ES-I3 (cell line): ENCODE results near the gene COA8.
A peak's percentile ranks its signal among the peaks of the same experiment; 100 is the strongest.
"Not testable (repeated sequence)": the region's sequence is repeated elsewhere in the genome, so short reads cannot be mapped to it uniquely, and the experiment has no call there.

Experiments
- H3K36me3 ChIP-seq: 2 replicates; pipeline ENCODE4 v1.6.1; 2013; ENCODE audit warnings: mild to moderate bottlenecking, low read length, control low read depth, moderate library complexity; ENCODE audit not compliant: insufficient read depth
- H3K4me1 ChIP-seq: 2 replicates; pipeline ENCODE4 v1.6.1; 2013; ENCODE audit warnings: mild to moderate bottlenecking, control low read depth, low read length; ENCODE audit not compliant: insufficient read depth
- H3K9ac ChIP-seq: 2 replicates; pipeline ENCODE4 v1.6.1; 2013; ENCODE audit warnings: low read depth, mild to moderate bottlenecking, low read length, moderate library complexity
- H3K9me3 ChIP-seq: 2 replicates; pipeline ENCODE4 v1.6.1; 2013; ENCODE audit warnings: mild to moderate bottlenecking, low read length, moderate library complexity; ENCODE audit not compliant: control insufficient read depth, insufficient read depth

Gene COA8

GRCh38 chr14:103521951-103522563, 40.7 kb upstream of the COA8 start:
- peak overlapping the region; percentile 76 for H3K9ac ChIP-seq

DNA sequence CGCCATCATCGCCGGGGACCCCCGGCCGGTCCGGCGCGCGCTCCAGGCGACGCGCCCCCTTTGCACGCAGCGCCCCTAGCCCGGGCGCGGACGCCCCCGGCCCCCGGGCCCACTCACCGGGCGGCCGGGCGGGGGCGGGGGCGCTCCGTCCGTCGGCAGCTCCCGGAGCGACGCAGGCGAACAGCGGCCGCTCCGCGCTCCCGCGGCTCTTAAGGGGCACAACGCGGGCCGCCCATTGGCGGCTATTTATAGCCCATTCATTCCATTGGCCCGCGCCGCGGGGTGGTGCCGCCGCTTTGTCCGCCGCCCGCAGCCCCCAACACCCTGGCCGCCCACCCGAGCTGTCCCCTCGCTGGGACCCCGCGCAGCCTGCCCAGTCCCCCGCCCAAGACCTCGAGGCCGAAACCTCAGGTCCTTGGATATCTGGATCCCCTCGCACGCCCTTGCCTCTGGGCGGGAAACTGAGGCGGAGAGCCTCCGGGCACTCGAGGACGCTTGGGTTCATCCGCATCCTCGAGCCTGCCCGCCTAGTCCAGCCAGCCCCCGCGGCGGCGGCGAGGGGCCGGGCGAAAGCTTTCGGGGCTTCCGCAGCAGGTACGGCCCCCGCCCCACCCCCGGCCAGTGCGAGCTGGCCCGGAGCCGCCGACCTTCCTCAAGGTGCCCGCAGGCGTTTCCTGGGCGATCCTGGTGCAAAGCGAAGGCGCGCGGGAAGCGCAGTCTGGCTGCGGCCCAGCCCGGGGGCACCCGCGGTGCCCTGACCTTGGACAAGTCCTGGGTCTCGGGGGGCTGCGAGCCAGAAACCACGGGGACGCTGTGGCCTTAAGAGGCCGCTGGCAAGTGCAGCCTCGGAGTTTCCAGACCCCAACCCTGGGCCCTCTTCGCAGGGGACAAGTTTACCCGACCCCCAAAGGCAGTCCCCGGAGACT, 39.8 kb upstream of the COA8 start, which contains the start of gene CKB:
CKB (minus strand) TSS at position 182 of the 926 bp plus-strand sequence. CDS start 337 bp downstream, outside the sequence.
- no peaks in the 10 kb centered on the region for H3K36me3 ChIP-seq
- H3K9ac ChIP-seq = peak within 1 kb of the TSS; percentile 76
- peaks cover 5% of the 10 kb centered on the region; the same call in 1 of the 2 replicates for H3K4me1 ChIP-seq
- no peaks in the 10 kb centered on the region for H3K9me3 ChIP-seq

More at GRCh38 chr14:103521951-103522563, 40.7 kb upstream of the COA8 start:
- Histone ChIP-seq H3K9me3 (no peaks in the 10 kb centered on the region), H3K4me1 (peaks cover 5% of the 10 kb centered on the region; the same call in 1 of the 2 replicates), H3K36me3 (no peaks in the 10 kb centered on the region)

DNA sequence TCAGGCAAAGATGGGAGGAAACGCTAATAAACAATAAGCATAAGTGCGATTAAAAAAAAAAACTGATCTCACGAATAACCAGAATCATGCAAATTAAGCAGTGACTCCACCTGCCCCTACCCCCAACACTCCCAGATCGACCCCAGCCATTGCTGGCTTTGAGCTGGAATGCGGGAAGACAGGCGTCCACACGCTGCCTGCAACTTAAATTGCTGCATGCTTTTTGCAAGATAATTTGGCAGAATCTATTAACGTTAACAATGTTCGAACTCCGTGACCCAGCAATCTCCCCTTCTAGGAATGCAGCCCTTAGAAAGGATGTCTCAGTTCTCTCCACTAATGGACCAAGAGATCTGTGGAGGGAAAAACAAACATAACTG, 39.2 kb upstream of the COA8 start:
- H3K9ac ChIP-seq = peak overlapping the region; percentile 76
- peaks cover 5% of the 10 kb centered on the region; the same call in 1 of the 2 replicates for H3K4me1 ChIP-seq
- H3K9me3 ChIP-seq = no peaks in the 10 kb centered on the region

GRCh38 chr14:103524002-103524935, 38.5 kb upstream of the COA8 start:
- no peak overlapping the region for H3K9ac ChIP-seq
- H3K4me1 ChIP-seq = no peaks in the 10 kb centered on the region; the same call in 1 of the 2 replicates
- H3K9me3 ChIP-seq = no peaks in the 10 kb centered on the region
- no peaks in the 10 kb centered on the region for H3K36me3 ChIP-seq

More for the DNA sequence above, 39.2 kb upstream of the COA8 start:
- no peaks in the 10 kb centered on the region for H3K36me3 ChIP-seq

DNA sequence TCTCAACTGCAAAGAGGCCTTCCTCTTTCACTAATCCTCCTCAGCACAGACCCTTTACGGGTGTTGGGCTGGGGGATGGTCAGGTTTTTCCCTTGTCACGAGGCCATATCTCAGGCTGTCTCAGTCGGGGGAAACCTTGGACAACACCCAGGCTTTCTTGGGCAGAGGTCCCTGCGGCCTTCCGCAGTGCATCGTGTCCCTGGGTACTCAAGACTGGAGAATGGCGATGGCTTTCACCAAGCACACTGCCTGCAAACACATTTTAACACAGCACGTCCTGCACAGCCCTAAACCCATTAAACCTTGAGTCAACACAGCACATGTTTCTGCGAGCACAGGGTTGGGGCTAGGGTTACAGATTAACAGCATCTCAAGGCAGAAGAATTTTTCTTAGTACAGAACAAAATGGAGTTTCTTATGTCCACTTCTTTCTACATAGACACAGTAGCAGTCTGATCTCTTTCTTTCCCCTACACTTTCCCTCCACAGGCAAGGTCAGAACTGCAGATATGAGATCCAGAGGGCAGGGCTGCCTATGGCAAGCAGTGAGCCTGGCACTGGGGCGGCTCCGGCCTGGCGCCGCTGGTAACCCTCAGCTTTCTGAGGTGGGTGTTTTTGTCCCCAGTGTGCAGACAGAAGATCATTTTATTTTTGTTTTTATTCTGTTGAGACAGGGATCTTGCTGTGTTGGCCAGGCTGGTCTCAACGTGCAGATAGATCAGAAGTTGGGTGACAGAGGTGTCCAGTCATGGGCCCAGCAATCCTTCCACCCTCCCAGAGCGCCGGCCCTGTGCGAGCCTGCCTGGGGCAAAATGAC, 37.1 kb upstream of the COA8 start:
- H3K36me3 ChIP-seq, H3K9me3 ChIP-seq, H3K9ac ChIP-seq, H3K4me1 ChIP-seq: not testable (repeated sequence)

DNA sequence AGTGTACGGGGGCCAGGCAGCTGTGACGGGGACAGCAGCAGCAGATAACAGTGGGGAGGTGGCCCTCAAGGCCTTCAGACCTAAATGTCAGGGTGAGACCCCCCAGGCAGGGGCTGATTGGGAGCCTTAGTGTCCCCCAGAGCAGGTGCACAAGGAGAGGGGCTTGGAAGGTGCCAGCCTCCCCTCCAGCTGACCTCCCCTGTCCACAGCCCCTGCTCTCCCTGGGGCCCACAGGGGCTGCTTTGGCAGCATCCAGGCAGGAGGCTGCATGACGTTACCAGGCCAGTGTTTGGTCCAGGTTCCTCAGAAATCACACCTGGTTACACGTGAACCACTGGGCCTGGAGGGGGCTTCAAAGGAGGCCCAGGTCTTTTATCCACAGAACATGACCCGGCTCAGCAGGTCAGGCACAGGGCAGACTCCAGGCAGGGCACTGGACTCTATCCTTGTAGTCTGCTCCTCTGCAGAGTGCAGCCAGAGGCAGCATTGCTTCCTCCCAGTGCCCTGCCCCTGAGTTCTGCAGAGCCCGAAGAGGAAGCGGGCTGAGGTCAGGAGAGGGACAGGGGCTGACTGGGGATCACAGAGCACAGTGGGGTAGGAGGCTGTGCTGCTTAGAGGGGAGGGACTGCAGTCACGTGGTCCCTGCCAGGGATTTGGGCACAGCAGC, 36.4 kb upstream of the COA8 start:
- Histone ChIP-seq H3K9ac (no peak overlapping the region), H3K4me1 (no peaks in the 10 kb centered on the region; the same call in 1 of the 2 replicates), H3K9me3 (no peaks in the 10 kb centered on the region), H3K36me3 (no peaks in the 10 kb centered on the region; the same call in 1 of the 2 replicates)

- no peaks in the 10 kb centered on the region for H3K9me3 ChIP-seq
- H3K9ac ChIP-seq = no peak overlapping the region
- no peaks in the 10 kb centered on the region; the same call in 1 of the 2 replicates for H3K4me1 ChIP-seq
- H3K36me3 ChIP-seq = no peaks in the 10 kb centered on the region; the same call in 1 of the 2 replicates
Observed at GRCh38 chr14:103526914-103527248, 35.9 kb upstream of the COA8 start.

GRCh38 chr14:103527408-103528145, 35.2 kb upstream of the COA8 start:
- Histone ChIP-seq H3K36me3 (no peaks in the 10 kb centered on the region; the same call in 1 of the 2 replicates), H3K4me1 (no peaks in the 10 kb centered on the region; the same call in 1 of the 2 replicates), H3K9me3 (no peaks in the 10 kb centered on the region), H3K9ac (0 out of 2 replicates have a peak overlapping the region, but pooled peaks have one; percentile 89)

DNA sequence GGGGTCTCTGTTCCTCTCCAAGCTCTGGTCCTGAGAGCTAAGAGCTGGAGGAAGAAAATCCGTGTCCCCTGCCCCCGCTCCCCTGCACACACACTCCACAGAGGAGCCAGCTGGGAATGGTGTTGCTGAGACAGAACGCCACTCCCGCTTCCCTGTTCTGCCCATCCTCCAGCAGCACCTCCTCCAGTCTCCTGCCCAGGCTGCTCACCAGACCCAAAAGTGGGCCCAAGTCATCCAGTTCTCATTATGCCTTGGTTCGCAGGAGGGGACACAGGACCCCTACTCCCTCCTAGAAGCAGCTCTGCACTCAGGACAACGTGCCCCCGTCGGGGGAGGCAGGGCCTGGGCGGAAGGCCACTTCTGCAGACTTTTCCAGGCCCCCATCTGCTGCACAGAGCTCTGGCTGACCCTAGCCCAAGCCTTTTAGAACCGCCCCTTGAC, 34.6 kb upstream of the COA8 start:
- Histone ChIP-seq H3K9me3 (no peaks in the 10 kb centered on the region), H3K4me1 (no peaks in the 10 kb centered on the region; the same call in 1 of the 2 replicates), H3K36me3 (no peaks in the 10 kb centered on the region; the same call in 1 of the 2 replicates), H3K9ac (peak overlapping the region; percentile 89)

GRCh38 chr14:103528587-103529382, 34.0 kb upstream of the COA8 start, which contains the start of gene TRMT61A:
Gene TRMT61A, plus strand, starts transcription at chr14:103529196. Its CDS starts 783 bp downstream, at chr14:103529979.
- Histone ChIP-seq H3K9ac (peak within 1 kb of the TSS; percentile 89), H3K4me1 (no peaks in the 10 kb centered on the region; the same call in 1 of the 2 replicates), H3K9me3 (no peaks in the 10 kb centered on the region), H3K36me3 (no peaks in the 10 kb centered on the region; the same call in 1 of the 2 replicates)
